ENCODE measurements around the gene OR51D1.

GRCh38 chr11:4636136-4636535 is 1.1 kb upstream of the OR51D1 start:
- TF ChIP-seq EZH2phosphoT487 (IDR thresholded peaks at IDR 0.05; ENCODE audit: insufficient read depth, low read depth) = no peak
- TF ChIP-seq EZH2 (IDR thresholded peaks at IDR 0.05; ENCODE audit: insufficient read depth, poor library complexity, severe bottlenecking) = no peak
